HG03439 (cell line): ENCODE results near the gene MAP4K2.
"Not testable (repeated sequence)": the region's sequence is repeated elsewhere in the genome, so short reads cannot be mapped to it uniquely, and the experiment has no call there.

Experiments
- ATAC-seq: cut with Tn5 transposase; IDR thresholded peaks from one replicate; pipeline ENCODE4 v1.9.1; 2021; ENCODE audit warnings: mild to moderate bottlenecking, moderate library complexity; ENCODE audit not compliant: unreplicated experiment

MAP4K2 gene

DNA sequence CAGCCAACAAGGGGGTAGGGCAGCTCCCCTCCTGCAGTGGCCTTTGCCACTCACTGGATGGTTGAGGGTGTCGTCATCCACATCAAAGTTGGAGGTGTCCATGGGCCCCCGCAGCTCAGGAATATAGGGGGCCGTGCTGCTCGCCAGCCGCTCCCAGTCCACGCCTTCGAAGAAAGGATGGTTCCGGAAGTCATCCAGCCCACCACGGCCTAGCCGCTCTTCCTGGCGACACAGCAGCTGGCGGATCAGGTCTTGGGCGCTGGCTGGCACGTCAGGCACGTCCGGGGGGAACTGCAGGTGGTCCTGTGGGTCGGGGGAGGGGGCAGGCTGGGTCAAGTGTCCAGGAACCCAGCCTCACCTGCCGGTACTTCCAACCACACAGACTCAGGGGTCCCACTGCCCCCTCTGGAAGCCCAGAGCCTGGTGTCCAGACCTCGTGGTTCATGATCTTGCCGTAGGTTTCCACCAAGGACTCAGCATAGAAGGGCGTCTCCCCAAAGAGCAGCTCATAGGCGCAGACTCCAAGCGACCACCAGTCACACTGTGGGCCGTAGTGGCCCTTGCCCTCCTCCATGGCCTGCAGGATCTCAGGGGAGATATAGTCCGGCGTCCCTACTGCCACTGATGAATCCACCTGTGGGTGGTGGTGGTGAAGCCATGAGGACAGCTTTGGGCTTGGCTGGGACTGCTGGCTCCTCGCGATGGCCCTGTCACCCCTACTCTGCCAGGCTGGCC, 35.8 kb upstream of the MAP4K2 start:
- no peak for ATAC-seq

DNA sequence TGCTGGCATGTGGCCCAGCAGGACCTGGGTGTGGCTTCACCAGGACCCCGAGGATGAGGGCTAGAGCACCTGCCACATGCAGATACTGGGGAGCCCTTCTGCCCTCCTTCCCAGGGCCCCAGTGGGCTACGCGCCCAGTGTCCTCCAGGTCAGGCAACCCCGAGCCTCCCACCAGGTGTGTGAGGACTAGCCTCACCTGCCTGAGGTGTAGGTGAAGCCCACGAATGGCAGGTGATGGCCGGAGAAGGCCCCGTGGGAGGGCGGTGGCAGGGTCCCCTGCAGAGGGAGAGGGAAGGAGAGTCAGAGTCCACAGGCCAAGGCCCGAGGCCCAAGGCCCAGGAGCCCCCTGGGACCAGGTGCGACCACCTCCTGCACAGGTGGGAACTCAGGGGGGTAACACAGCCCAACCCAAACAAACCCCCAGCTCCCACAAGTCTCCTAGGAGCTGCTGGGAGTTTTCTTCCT, 34.9 kb upstream of the MAP4K2 start:
- ATAC-seq, result no peak

DNA sequence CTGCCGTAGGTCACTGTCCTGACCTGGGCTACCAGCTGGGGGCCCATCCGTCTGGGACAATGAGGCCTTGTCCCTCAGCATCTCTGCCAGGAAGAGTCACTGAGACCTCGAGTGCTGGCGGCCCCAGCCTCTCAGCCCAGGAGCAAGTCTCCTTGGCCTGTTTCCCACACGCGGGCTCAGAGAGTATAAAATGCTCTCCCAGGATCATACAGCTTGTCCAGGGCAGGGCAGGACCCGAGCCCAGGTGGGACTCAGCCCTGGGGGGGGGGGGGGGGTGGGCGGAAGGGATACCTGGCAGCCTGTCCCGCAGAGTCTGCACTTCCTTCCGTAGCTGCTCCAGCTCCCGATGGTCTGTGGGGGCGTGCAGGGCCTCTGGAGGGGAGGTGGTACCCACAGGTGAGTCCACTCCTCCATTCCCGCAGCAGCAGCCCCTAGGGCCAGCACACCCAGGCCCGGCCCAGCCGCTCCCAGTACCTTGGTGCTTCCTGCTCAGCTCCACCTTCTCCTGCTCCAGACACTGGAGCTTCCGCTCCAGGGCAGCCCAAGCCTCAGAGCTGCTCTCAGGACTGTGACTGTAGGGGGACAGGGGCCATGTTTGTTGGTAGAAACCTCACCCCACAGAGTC, 33.5 kb upstream of the MAP4K2 start:
- ATAC-seq, result no peak

DNA sequence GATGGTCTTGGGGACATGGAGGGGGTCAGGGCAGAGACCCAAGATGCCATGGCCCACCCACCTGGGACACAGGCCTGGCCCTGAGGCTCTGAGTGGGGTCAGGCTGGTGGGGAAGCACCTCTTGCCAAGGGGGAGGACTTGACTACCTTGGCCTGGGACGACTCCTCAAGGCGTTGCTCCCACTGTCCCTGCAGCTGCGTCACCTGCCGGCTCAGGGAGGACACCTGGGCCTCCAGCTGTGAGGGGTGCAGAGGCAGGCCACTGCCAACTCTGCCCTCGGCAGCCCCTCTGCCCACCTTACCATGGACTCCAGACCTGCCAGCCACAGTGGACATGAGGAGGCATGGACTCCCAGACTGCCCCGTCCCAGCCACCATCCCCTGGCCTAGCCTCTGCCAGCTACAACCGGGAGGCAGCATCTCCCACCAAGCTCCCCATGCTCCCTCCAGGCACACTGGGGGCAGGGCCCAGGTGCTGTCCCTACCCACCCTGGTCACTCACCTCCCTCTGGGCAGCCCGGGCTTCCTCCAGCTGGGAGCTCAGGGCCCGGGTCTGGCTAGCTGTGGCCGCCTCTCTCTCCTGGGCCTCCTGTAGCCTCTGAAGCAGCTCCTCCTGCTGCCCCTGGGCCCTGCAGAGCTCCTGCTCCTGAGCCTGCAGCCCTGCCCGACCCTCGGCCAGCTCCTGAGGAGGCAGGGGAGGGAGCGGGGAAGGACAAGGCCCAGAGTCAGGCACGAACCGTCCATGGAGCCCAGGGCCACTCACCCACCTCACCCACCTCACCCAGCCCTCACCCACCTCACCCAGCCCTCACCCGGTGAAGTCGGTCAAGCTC, 32.8 kb upstream of the MAP4K2 start:
- ATAC-seq, result no peak

DNA sequence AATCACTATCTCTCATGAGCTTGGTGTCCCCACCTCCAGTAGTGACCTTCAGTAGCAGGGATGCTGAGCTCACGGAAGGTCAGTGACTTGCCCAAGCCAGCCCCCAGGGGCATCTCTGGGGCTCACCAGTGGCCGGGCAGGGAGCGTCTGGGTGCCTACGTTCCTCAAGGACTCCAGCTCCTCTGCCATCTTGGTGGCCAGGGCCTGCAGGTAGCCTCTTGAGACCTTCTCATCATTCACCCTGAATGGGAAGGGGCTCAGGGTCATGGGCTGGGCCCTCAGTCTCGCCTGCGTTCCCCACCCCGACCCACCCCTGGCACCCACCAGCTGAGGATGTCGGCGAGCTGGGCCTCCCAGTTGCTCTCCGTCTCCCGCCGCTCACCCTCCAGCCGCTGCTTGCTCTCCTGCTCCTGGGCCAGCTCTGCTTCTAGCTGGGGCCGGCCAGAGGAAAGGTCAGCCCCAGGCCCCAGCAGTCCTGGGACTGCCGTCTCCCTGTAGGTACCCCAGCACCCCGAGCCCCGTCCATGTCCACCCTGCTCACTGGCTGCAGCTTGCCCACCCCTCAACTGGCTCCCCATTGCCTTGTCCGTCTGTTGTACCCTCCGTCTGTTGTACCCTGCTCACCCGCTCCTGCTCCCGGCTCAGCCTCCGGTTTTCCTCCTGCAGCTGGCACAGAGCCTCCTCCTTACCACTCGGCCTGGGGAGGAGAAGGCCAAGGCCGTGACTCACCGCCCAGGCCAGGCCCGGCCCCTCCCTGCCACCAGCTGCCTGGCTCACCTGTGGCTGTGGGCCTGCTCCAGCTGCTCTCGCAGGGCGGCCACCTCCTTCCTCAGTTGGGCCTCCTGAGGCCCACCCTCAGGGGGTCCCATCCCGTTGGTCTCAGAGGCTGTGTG, 32.0 kb upstream of the MAP4K2 start:
- ATAC-seq, result no peak

DNA sequence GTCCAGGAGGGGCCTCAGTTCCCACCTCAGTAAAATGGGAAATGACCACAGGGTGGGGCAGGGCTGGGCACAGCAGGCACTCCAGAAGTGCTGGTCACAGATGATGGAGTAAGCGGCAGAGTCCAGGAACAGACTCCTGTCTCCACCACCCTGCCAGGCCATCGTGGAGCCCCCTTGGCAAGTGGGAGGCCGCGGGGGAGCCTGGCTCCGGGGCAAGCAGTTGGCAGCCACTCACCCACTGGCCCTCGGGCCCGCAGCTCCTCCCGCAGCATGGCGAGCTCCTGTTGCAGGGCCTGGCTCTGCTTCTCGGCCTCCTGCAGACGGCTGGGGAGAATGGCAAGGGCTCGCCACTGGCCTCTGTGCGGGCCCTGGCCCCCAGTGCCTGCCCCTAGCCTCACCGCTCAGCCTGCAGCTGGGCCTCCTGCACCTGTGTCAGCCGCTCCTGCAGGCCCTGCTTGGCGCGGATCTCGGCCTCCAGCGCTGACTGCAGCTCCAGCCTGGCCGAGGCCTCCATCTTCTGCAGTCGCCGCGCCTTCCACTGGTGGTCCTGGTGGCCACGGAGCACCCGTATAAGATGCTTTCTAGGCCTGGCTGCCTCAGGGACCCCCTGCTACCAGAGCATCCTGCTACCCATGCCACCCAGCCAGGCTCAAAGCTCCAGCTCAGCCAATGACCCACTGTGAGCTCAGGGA, 31.2 kb upstream of the MAP4K2 start:
- ATAC-seq, result no peak

DNA sequence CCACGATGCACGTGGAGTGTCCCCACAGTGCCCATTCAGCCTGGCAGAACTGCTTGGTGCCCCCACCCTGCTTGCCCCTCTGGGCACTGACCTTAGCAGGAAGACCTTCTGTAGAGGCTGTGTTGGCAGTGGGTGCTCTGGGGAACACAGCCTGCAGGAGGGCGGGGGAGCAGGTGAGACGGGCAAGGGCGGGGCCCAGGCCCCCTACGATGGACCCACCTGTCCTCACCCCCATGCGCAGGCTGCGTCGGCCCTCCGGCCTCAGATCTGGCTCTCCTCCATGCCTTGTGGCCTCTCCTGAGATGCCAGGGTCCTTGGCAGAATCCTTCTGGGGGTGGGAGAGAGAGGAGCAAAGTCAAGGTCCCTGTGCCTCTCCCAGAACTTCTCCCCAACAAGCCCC, 30.5 kb upstream of the MAP4K2 start:
- ATAC-seq, result no peak

DNA sequence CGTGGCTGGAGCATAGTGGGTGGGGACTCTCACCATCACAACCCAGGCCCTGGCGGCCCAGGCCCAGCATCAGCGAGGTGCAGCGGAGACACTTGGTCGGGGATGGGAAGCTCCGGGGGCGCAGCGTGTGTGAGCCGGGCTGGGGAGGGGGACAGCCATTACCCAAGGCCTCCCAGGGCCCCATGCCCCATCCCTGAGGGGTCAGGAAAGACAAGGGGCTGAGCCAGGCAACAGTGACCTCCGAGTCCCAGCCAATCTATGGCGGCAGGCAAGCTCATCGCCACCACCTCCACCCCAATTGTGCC, 30.1 kb upstream of the MAP4K2 start:
- no peak for ATAC-seq

DNA sequence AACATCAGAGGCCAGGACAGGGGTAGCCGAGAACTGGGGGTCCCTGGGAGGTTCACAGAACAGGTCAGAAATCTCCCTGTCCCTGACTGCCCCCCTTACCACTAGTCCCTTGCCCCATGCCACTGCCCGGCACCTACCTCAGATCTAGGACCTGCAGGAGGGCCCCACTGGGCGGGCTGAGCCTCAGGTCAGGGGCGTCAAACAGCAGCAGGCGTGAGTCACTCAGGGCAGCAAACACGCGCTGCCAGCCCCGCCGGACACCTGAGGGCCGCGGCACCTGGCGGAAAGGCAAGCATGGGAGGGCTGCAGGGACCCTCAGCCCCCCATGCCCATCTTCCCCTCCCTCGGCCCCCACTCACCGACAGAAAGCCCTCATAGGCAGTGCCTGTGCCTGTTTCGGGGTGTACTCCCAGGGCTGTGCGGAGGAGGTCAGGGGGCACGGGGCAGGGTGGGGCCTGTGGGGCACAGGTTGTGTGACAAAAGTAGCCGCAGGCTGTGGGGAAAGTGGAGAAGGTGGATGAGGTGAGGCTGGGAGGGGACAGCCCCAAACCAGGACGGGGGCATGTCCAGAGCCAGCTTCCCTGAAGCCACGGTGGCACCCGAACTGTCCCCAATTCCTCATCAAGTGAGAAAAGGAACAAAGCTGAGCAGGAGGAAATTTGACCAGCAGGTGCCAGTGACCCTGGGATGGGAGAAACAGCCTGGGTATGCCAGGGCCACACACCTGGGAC, 29.6 kb upstream of the MAP4K2 start:
- ATAC-seq, result no peak

DNA sequence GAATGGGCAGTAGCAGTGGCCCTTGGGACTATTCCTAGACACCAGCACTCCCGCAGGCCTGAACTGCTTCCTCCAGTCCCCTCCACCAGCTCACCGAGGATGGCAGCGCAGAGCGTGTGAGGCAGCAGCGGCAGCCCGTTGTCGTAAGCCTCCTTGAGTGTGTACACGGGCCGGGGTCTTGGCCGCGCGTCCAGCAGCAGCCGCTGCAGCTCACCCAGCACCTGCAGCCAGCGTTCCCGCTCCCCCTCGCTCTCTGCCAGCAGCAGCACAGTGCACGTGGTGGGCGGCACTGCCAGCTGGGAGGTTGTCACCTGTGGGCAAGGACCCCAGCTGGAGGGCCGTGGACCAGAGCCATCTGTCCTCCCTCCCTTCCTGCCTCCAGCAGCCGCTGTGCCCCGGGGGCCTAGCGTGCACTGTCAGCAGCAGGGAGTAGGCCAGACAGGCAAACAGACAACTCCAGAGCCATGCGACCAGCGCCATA, 28.4 kb upstream of the MAP4K2 start:
- ATAC-seq, result no peak

DNA sequence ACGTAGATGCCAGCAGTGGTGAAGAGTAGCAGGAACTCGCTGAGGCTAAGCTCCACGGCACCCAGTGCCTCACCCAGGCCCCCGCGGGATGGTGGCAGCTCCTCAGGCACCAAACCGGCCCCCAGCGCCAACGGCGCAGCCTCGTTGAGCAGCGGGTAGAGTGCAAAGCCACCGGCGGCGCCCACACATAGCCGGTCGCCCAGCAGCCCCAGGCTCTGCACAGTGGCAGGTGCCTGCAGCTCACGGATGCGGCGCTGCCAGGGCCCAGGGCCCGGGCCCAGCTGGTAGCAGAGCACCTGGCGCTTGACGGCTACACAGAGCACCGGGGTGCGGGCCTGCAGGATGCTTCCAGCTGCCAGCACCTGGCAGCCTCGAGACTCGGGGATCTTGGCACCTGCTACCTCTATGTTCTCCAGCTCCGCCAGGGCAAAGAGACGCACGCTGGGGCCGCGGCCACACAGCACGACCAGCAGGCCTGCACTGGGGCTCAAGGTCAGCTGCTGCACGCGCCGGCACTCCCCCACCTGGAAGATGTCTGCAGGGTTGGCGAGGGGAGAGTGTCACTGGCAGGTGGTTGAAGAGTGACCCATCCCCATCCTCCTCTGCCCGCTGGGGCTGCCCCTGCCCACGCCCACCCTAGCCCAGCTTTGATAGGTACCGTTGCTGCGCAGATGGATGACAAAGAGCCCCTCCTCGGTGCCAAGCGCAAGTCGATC, 26.7 kb upstream of the MAP4K2 start:
- ATAC-seq, result no peak

DNA sequence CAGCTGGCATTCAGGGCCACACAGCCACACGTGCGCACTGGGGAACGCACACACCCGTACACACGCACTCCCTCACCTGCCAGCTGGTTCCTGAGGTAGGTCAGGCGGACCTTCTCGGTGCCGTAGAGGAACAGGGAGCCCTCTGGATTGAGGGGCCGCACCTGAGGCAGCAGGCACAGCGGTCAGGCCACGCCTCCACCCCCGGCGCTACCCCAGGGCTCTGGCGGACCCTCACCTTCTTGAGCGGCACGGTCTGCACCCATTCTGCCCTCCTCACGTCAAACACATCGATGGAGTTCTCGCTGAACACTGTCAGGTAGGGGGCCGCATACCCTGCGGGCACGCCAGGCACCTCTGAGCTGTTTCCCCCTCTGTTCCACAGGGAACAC, 24.4 kb upstream of the MAP4K2 start:
- ATAC-seq, result no peak

DNA sequence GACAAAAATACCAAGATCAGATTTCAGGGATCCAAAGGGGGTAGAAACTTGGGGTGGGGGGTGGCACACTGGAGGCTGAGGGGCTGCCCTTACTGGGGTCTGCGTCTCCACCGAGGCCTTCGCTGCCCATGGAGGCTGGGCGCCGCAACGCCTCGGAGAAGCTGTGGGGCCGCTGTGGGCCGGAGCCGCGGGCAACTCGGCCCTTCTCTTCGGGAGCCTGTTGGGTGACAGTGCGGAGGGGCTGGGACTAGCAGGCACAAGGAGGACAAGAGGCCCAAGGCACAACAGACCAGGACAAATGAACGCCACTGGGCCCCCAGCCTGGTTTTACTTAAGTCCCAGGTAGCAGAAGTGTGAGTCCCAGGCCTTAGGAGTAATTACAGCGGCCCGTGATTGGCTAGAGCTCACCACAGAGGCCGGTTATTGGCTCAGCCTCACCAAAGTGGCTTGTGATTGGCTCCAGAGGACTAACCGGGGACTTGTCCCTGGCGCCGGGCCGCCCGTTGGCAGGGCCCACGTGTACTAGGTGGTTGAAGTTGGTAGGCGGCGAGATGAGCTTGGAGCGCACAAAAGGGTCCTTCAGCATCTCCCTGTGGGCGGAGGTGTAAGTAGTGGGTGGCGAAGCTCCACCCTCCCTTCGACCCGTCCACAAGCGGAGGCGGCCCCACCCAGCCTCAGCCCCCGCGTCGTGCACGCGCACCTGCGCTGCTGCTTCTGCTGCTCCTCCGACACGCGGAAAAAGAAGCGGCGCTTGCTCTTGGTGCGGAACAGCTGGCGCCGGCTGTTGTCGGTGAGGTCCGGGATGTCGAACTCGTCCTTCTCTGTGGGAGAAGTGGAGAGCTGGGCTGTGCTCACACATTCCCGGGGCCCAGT, 23.8 kb upstream of the MAP4K2 start:
- ATAC-seq, result no peak

DNA sequence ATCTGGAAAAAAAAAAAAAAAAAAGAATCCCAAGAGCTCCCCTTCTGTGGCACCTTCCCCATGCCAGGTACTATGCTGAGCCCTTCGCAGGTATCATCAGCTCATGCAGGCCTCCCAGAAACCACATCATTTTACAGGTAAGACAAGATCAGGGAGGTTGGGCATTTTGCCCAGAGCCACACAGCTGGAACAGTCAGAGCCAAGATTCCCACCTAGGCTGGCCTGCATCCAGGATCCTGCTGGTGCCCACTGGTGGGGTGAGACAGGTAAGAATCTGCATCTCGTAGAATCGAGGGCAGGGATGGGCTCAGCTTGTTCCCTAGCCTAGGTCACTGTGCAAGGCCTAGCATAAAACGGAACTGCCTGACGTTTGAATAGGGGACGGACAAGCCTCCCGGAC, 23.0 kb upstream of the MAP4K2 start:
- ATAC-seq, result no peak

DNA sequence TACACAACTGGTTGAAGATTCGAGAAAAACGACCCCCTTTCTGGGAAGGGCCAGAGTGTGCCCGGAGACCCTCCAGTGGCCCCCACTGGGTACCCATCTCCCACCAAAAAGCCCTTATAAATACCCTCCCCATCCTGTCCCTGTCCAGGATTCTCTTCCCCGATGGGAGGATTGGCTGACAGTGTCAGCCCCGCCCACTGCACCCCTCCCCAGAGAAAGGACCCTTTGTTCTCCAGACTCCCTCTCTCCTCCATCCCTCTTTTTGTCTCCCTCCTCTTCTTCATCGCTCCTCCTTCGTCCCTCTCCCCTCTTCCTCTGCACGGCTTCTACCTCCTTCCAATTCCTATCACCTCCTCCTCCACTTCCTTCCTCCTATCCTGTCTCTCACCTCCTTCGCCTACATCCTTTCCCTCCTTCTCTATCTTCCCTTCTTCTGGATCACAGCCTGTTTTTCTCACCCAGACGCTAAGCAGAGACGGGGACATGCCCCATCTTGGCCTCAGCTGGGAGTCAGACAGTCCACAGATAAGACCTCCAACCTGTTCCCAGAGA, 20.6 kb upstream of the MAP4K2 start:
- no peak for ATAC-seq

DNA sequence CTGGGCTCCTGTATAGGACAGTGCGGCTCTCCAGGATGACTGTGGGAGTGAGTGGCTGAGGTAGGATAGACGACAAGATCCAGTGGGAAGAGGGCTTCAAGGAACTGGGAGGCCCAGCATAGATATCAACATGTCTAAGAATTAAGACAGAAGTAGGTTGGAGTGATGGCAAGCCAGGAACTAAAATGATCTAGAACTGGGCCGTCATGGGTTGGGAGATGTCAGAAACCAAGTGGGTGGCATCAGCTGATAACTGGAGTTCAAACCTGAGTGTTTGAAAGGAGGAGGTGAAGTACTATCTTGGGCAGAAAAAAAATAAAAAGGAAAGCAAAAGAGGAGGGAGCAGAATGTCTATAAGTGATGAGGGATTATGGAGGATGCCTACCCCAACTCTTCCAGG, 14.5 kb upstream of the MAP4K2 start:
- ATAC-seq, result no peak

DNA sequence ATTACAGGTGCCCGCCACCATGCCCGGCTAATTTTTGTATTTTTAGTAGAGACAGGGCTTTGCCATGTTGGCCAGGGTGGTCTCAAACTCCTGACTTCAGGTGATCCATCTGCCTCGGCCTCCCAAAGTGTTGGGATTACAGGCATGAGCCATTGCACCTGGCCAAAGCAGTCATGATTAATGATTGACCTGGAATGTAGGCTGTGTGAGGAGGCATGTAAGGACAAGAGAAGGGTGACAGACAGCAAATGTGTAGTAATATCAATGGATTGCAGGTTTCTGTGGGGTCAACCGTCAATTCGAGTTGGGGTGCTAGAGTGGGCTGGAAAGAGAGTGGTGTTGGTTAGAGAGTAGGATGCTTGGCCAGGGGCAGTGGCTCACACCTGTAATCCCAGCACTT, 12.4 kb upstream of the MAP4K2 start:
- ATAC-seq, result not testable (repeated sequence)

DNA sequence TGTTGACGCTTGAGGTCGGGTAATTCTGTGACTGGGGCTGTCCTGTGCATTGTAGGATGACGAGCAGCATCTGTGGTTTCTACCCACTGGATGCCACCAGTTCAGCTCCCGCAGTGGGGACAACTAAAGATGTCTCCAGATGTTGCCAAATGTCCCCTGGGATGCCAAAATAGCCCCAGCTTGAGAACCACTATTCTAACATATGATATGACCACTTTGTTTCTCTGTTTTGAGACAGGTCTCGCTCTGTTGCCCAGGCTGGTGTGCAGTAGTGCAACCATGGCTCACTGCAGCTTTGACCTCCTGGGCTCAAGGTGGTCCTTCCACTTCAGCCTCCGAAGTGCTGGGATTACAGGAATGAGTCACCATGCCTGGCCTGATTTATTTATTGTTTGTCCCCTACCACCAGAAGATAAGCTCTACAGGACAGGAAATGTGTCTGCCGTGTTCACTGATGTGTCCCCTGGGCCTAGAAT, 11.7 kb upstream of the MAP4K2 start:
- ATAC-seq, result peak; percentile 48
